Stimulated activated CD8-positive, alpha-beta memory T cell treated with anti-CD3 and anti-CD28 coated beads, Interleukin-4, amount 100 ng/mL, for 24 hours (primary cell): ENCODE measurements around the gene OR5H14.

Source experiments
- DNase-seq: peaks from one replicate; pipeline ENCODE4 v3.0.0-alpha.2; 2020; ENCODE audit warnings: low read depth

Gene OR5H14

GRCh38 chr3:98199020-98199419, 51.7 kb downstream of the OR5H14 start:
- no peak for DNase-seq
